Measurements from ENCODE around the gene GPSM1. TPM values are rescaled to one million over a fixed set of nuclear protein-coding genes. Genes with fewer than 3 reads are reported as not detected.

The GPSM1 gene
- polyA plus RNA-seq (2013, experiment 1 of 2; ENCODE audit: insufficient read length), result 46.7 TPM
- 43.7 TPM for polyA plus RNA-seq (2013, experiment 2 of 2; ENCODE audit: insufficient read length)

DNA sequence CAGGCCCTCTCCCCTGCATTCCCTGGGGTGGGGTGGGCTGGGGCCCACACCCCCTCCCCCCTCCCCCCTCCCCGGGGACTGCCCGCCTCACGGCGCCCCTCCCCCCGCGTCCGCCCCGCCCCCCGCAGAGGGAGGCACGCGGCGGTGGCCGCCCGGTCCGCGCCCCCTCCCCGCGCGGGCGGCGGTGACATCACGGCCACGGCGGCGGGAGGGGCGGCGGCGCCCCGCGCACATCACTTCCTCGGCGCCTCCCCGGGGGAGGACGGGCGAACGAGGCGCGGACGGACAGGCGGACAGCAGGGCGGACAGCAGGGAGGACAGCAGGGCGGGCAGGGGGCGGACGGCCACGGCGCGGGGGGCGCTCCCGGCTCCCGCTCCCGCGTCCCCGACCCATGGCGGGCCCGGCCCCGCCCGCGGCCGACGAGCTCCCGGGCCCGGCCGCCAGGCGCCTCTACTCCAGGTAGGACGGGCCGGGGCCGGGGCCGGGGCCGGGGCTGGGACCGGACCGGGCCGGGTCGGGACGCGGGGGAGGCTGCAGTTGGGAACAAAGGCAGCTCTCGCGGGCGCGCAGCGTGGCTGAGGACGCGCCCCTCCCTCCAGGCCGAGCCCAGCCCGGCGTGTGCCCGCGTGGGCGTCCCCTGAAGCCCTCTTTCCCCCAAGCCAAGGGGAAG is at the start of gene GPSM1:
GPSM1 (plus strand) TSS at position 236 of the 671 bp plus-strand sequence; CDS start at position 393, 157 bp downstream.
- peak; percentile 69 for DNase-seq

DNA sequence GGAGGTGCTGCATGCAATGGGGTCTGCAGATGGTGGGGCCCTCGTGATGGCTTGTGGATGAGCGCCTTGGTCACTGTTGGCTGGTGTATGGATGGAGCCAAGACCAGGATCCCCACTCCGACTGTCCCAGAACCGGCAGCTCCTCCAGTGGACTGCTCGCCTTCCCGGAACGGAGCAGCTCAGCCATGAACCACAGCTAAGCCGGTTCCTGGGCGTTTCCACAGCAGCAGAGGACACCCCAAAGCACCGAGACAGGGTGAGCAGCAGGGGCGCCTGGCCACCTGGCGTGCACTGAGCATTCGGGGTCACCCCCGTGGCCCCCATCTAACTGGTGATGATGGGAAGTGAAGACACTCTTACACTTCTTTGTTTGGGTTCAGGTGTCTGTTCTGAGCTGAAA is 49.6 kb upstream of the GPSM1 start:
- no peak for DNase-seq

DNA sequence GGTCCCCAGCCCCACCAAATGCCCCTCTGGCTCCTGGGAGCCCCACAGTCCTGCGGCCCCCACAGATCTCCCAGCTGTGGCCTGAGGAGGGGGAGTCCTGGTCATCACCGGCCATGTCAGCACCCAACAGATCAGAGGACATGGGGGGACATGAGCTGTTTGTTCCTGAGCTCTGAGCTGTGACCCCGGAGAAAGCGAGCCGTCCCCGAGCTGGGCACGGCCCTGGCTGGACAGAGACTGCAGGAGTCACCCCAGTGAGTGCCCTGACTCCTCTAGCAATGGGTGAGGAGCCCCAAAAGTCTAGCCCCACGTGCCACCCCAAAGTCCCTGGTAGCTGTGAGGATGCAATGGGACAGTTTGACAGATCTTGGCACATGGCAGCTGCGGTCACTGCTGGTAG is 49.1 kb upstream of the GPSM1 start:
- no peak for DNase-seq

DNA sequence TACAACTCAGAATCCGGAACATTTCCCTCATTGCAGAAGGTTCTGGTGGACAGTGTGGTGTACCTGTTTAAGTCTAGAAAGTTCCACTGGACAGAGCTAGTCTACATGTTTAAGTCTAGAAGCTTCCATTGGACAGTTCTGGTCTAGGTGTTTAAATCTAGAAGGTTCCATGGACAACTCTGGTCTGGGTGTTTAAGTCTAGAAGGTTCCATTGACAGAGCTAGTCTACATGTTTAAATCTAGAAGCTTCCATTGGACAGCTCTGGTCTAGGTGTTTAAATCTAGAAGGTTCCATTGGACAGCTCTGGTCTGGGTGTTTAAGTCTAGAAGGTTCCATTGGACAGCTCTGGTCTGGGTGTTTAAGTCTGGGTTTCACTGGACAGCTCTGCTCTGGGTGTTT is 48.4 kb upstream of the GPSM1 start:
- DNase-seq, result no peak

DNA sequence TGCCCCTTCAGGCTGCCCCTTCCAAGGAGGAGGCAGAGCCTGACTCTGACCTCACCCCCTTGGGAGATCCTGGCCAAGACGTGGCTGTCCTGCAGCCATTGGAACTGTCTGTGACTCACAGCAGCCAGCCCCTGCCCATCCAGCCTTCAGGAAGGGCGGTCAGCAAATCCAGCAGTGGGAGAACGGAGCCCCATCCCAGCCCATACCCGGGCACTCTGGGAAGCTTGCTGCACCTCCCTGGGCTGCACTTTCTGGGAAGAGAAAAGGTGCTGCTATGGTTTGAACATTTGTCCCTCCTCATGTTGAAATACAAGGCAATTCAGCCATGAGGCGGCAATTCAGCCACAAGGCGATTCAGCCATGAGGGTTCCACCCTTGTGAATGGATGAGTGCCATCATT is 47.9 kb upstream of the GPSM1 start:
- DNase-seq, result no peak

- DNase-seq, result no peak
Measured at GRCh38 chr9:136280535-136281315, 46.6 kb upstream of the GPSM1 start.

DNA sequence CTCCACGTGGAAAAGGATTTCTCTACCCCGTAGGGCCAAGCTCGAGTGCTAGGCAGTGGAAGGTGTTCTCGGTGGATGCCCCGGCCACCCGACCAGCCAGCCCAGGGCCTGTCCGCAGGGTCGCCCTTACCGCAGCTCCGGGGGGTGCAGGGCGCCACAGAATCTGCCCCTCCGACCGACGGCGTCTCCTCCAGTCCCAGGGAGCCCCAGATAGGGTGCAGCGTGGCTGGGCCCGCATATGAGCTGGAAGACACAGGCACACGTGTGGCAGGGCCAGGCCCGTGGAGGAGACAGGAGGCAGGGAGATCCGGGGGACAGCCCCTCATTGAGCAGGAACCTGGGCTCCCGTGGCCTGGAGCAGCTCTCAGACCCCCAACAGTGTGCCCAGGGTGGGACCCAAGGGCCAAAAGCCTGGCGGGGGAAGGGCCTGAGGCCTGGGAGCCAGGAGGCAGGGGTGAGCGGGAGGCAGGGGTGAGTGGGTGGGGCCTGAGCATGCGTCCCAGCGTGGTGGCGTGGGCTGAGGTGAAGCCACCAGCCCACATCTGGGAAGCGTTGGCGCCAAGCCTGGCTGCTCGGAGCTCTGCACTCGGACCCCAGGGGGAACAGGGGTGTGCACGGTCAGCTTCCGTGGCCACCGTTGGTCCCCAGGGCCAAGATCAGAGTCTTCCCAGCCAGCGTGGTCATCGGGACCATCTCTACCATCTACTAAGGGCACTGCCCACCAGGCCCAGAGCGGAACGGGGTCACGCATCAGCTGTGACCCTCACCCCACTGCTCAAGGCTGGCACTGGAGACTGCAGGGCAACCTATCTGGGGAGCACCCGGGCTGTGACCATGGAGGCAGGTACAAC is 45.7 kb upstream of the GPSM1 start:
- no peak for DNase-seq

DNA sequence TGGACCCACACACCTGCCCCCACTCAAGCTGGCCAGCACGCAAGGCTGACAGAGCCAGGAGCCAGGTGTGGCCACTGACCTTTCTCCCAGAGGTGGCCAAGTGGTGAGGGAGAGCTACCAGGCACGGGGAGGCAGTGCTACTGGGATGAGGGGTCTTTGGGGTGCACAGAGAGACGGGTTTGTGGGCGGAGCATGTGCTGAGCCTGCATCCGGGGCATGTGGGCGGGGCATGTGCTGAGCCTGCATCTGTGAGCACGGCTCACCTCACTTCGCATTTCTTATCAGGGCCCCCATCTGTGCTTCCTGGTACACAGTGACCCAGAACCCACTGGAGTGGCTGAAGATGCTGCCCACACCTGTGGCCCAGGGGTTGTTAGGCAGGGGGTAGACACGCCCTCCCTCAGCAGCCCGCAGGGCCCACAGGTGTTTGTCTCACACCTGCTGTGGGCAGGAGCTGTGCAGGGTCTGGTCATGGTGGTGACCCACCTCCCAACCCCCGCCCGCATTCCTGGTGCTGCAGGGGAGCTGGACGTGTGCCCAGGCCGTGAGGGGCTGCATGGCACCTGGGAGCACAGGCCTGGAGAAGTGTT is 45.0 kb upstream of the GPSM1 start:
- no peak for DNase-seq

DNA sequence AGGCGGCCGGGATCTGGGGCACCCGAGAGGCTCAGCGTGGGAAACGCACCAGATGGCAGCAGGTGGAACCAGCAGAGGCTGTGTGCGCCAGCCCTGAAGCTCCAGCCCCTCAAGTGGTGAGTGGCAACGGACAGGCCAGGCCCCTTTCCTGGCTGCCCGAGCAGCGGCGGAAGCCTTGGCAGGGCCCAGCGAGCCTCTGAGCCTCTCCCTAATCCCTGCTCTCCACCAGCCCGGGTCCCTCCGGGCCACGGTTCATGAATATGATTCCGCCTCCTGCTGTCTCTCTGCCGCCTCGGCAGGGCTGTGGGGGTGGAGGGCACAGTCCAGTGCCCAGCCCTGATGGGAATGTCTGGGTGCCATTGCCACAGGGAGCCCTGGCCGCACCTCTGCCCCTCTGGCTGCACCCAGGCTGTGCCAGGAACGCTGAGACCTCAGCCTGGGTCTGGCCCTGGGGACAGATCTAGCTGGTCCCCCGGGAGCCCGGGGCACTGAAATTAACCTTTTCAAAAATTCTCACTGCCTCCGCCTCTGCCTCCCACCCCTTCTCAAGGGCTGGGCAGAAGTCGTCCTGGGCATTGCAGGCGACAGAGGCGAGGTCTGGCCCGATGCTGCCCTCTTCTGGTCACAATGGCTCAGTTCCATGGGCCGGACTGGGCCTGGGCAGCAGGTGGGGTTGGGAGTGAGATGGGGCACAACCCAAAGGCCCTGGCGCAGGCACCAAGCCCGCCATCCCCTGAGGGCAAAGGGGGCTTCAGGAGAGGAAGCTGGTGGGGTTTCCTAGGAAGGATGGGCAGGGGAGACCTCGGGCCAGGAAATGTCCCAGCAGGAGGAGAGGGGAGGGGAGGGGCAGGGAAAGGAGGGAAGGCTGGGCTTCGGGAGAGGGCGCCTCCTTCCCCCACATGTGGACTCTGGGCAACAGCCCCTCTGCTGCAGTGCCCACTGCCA is 43.8 kb upstream of the GPSM1 start:
- DNase-seq, result peak; percentile 58

GRCh38 chr9:136284311-136284710 is 43.0 kb upstream of the GPSM1 start:
- DNase-seq, result no peak

- DNase-seq, result no peak
Measured at GRCh38 chr9:136284951-136285350, 42.4 kb upstream of the GPSM1 start.

- no peak for DNase-seq
Measured at GRCh38 chr9:136285501-136286358, 41.6 kb upstream of the GPSM1 start.

DNA sequence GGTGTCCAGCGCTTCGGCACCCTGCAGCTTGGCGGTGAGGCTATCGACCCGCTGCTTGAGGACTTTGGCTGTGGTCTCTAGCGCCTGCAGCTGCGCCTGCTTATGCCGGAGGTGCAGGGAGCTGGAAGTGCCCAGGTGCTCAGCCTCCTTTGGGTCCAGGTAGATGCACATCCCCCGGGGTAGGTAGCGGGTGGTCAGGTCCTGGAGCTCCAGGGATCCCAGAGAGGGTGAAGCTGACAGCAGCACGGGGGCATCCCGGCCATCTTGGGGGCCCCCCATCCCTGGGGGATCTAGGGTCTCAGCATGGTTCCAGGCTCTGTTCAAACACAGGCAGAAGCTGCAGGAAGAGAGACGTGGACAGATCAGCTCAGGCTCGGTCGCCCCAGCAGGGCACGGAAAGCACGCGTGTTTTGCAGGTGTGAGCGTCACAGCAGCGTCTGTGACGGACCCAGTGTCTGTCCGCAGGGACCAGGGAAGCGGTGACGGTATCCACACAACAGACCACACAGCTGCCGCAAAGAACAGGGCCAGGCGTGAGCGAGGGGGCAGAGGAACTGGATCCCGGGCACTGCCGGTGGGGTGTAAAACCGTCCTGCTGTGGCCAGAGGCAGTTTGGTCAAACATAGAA is 40.9 kb upstream of the GPSM1 start:
- DNase-seq, result no peak

GRCh38 chr9:136286987-136287379 is 40.4 kb upstream of the GPSM1 start:
- DNase-seq, result no peak

- no peak for DNase-seq
Measured at GRCh38 chr9:136287960-136288753, 39.2 kb upstream of the GPSM1 start.

DNA sequence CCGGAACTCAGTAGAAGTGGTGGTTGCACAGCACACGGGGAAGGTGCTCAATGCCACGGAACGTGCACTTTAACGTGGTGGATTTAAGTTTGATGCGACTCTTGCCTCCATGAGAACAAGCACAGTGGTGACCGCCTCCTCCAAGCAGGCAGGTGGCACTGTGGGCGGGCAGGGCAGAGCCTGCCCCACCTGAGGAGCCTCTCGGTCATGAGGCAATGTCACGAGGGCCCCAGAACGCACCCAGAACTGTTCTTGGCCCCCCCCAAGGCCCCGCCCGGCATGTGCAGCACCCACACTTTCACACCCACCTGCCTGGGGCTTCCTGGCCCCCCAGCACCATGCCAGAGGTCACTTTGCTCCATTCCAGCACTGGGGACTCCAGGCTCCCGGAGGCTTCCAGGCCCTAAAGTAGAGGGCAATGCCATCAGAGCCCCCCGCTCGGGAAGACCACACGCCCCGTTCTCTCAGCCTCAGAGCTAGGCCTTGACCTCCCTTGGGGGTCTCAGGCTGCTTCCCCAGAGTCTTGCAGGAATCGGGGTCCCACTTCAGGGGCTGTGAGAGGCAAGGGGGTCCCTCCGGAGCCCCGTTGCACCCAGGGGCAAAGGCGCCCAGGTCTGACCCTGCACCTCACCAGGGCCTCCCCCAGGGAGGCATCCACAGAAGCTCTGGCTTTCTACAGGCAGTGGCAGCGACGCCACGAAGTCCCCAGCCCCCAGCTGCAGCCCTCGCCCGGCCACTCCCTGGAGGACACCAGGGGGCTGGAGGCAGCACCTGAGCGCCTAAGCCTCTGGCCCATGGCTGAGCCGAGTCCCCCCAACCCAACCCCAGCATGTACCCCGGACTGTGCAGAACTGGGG is 37.5 kb upstream of the GPSM1 start:
- DNase-seq, result no peak

DNA sequence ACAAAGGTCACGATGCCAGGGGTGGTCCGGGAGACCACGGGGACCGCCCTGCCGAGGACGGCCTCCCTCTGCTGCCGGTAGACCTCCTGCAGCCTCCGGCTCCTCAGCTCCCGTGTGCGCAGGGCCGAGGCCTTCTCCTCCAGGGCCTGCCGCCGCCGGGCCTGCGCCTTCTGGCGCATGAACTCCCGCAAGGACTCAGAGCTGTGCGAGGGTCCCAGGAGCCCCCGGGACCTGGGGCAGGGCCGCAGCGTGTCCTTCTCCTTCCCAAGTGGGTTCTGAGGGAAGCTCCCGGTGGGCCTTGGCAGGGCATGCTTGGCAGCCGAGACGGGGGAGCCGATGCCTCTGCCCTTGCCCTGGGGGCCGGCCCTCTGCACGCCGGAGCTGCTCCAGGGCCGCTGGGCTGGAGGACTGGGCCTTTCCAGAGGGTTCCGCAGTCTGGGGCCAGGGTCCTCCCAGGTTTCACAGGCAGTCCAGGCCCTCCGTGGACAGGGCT is 36.8 kb upstream of the GPSM1 start:
- DNase-seq, result no peak
